GM23338 (cell line): ENCODE data around the gene CASP8. TPM values are rescaled to one million over a fixed set of nuclear protein-coding genes. Genes with fewer than 3 reads are reported as not detected.
A peak's percentile ranks its signal among the peaks of the same experiment; 100 is the strongest.

Experiments used
- ATAC-seq: fragments of 200-7000 bp; cut with Tn5 transposase; 3 replicates; pipeline ENCODE4 v1.9.1; 2020
- DNase-seq: peaks from one replicate; pipeline ENCODE4 v3.0.0-alpha.2; 2015; ENCODE audit warnings: low spot score
- H2AFZ ChIP-seq: fragments of 200-600 bp; sonication (generic); 2 replicates; pipeline ENCODE4 v1.8.0; 2016; ENCODE audit warnings: antibody characterized with exemption, mild to moderate bottlenecking, moderate library complexity
- H3F3A ChIP-seq: fragments of 200-600 bp; sonication (generic); replicated peaks from 2 replicates; pipeline ENCODE4 v1.8.0; 2017; ENCODE audit warnings: antibody characterized with exemption, mixed run types, low read depth
- H3K27ac ChIP-seq: fragments of 200-600 bp; sonication (generic); 2 replicates; pipeline ENCODE4 v1.6.1; 2016; ENCODE audit warnings: low read depth
- H3K27me3 ChIP-seq: fragments of 200-600 bp; sonication (generic); 2 replicates; pipeline ENCODE4 v1.8.0; 2016; ENCODE audit warnings: mild to moderate bottlenecking, mixed run types, moderate library complexity; ENCODE audit not compliant: insufficient read depth
- H3K36me3 ChIP-seq: fragments of 200-600 bp; sonication (generic); 2 replicates; pipeline ENCODE4 v1.8.0; 2016; ENCODE audit warnings: mild to moderate bottlenecking; ENCODE audit not compliant: insufficient read depth
- H3K4me1 ChIP-seq: fragments of 200-600 bp; sonication (generic); 2 replicates; pipeline ENCODE4 v1.8.0; 2016; ENCODE audit warnings: mild to moderate bottlenecking, moderate library complexity; ENCODE audit not compliant: insufficient read depth
- H3K4me2 ChIP-seq: fragments of 200-600 bp; sonication (generic); 2 replicates; pipeline ENCODE4 v1.7.1; 2017; ENCODE audit warnings: mixed run types
- H3K4me3 ChIP-seq: fragments of 200-600 bp; sonication (generic); 2 replicates; pipeline ENCODE4 v1.6.1; 2016; ENCODE audit warnings: mixed run types
- H3K79me2 ChIP-seq: fragments of 200-600 bp; sonication (generic); replicated peaks from 2 replicates; pipeline ENCODE4 v1.8.0; 2017; ENCODE audit warnings: mild to moderate bottlenecking; ENCODE audit not compliant: insufficient read depth
- H3K9me2 ChIP-seq: fragments of 200-600 bp; sonication (generic); 2 replicates; pipeline ENCODE4 v1.8.0; 2017; ENCODE audit not compliant: insufficient read depth
- H4K20me1 ChIP-seq: fragments of 200-600 bp; sonication (generic); replicated peaks from 2 replicates; pipeline ENCODE4 v1.8.0; 2017; ENCODE audit warnings: mild to moderate bottlenecking; ENCODE audit not compliant: insufficient read depth
- H3K27ac Mint-ChIP-seq: 2 replicates; pipeline ENCODE4 v1.8.0; 2020; ENCODE audit warnings: inconsistent platforms, mild to moderate bottlenecking, moderate library complexity, mixed read lengths
- H3K27me3 Mint-ChIP-seq: 3 replicates; pipeline ENCODE4 v1.8.0; 2022; ENCODE audit warnings: low read depth, mild to moderate bottlenecking, moderate library complexity, mixed read lengths, inconsistent platforms; ENCODE audit not compliant: insufficient read depth, poor library complexity
- H3K36me3 Mint-ChIP-seq: 3 replicates; pipeline ENCODE4 v1.8.0; 2021; ENCODE audit warnings: low read depth, mild to moderate bottlenecking, inconsistent platforms, moderate library complexity, mixed read lengths
- H3K4me1 Mint-ChIP-seq: 3 replicates; pipeline ENCODE4 v1.8.0; 2020; ENCODE audit warnings: mild to moderate bottlenecking, inconsistent platforms, mixed read lengths
- H3K4me3 Mint-ChIP-seq: 3 replicates; pipeline ENCODE4 v1.8.0; 2021; ENCODE audit warnings: moderate library complexity, mild to moderate bottlenecking, inconsistent platforms, mixed read lengths
- H3K9me3 Mint-ChIP-seq: 3 replicates; pipeline ENCODE4 v1.8.0; 2020; ENCODE audit warnings: moderate library complexity, mild to moderate bottlenecking, inconsistent platforms, mixed read lengths
- CTCF ChIP-seq, 2 experiments: fragments of 200-600 bp in 1 of 2; sonication (generic) in 1 of 2; conservative IDR thresholded peaks; 2 replicates each; pipeline versions ENCODE4 v1.5.1 to v1.6.1; 2016 to 2017; ENCODE audit warnings: antibody characterized with exemption in 2 of 2, low read depth in 2 of 2, mild to moderate bottlenecking in 2 of 2, moderate library complexity in 1 of 2
- POLR2AphosphoS5 ChIP-seq: IDR thresholded peaks from 2 replicates; pipeline ENCODE4 v1.6.1; 2016; ENCODE audit warnings: antibody characterized with exemption, low read depth
- ZNF462 ChIP-seq: fragments of 250-450 bp; sonication (Bioruptor Pico); IDR thresholded peaks from 2 replicates; pipeline ENCODE4 v1.5.0; 2020; ENCODE audit warnings: mild to moderate bottlenecking, moderate library complexity
- polyA plus RNA-seq: library from polyadenylated mRNA; unstranded; fragments of >200 nt; fragmentation: Nextera tagmentation; extraction: Ambion mirVana; gene quantifications from 2 replicates; pipeline ENCODE4 v1.2.1, GENCODE V29; 2016
- total RNA-seq: library from RNA; depleted of rRNA; stranded (reverse); fragments of >200 nt; shearing (Covaris generic); gene quantifications from 2 replicates; pipeline ENCODE4 v1.2.3, GENCODE V29; 2014

The CASP8 gene
- total and polyA plus RNA-seq, 2 experiments from 2014 or later = 2.3 to 3.6 TPM

GRCh38 chr2:201228271-201228911 is 31.9 kb upstream of the CASP8 start (continued):
- TF ChIP-seq ZNF462 (CRISPR knock-in tag) (no peak), POLR2AphosphoS5 (no peak)

- Histone ChIP-seq H3F3A (no peaks in the 10 kb centered on the region), H3K27me3 (no peaks in the 10 kb centered on the region), H3K4me2 (no peak overlapping the region), H2AFZ (0 out of 2 replicates have a peak overlapping the region, but pooled peaks have one; percentile 61), H3K9me2 (no peaks in the 10 kb centered on the region), H3K4me1 (no peaks in the 10 kb centered on the region), H4K20me1 (no peaks in the 10 kb centered on the region), H3K27ac (no peak overlapping the region), H3K36me3 (no peaks in the 10 kb centered on the region), H3K79me2 (no peaks in the 10 kb centered on the region), H3K4me3 (no peak overlapping the region)
- ATAC-seq (no peak), DNase-seq (no peak)
- Mint-ChIP-seq H3K4me3 (no peak overlapping the region), H3K27ac (no peak overlapping the region), H3K27me3 (peaks cover 2% of the 10 kb centered on the region), H3K9me3 (no peaks in the 10 kb centered on the region; the same call in 2 of the 3 replicates), H3K36me3 (no peaks in the 10 kb centered on the region), H3K4me1 (peaks cover 12% of the 10 kb centered on the region)
- TF ChIP-seq ZNF462 (CRISPR knock-in tag) = no peak
- TF ChIP-seq CTCF (conservative IDR thresholded peaks at IDR 0.05; ENCODE audit: low read depth in 2 of 2) = no peak
These were observed 31.4 kb upstream of the CASP8 start for GRCh38 chr2:201228912-201229290.
